ENCODE measurements around the gene PRTN3.
A peak's percentile ranks its signal among the peaks of the same experiment; 100 is the strongest.
"Not testable (repeated sequence)": the region's sequence is repeated elsewhere in the genome, so short reads cannot be mapped to it uniquely, and the experiment has no call there.

PRTN3 gene

DNA sequence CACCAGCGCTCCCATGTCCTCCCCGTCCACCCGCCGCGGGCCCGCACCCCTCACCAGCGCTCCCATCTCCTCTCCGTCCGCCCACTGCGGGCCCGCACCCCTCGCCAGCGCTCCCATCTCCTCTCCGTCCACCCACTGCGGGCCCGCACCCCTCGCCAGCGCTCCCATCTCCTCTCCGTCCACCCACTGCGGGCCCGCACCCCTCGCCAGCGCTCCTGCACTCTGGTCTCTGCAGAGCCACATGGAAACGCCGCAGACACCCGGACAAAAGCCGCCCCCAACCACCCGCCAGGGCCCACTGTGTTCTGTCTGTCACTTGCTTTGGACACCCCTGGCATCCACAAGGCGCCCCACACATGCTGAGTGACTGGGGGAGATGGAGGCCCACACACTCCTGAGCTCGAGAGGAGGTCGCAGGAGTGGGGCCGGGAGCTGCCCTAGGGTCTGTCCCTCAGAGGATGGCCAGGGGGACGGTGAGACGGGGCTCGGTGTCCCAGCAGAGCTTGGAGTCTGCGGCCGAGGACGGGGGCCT is 26.0 kb downstream of the PRTN3 start:
- DNase-seq (ENCODE audit: low read depth): no peak

DNA sequence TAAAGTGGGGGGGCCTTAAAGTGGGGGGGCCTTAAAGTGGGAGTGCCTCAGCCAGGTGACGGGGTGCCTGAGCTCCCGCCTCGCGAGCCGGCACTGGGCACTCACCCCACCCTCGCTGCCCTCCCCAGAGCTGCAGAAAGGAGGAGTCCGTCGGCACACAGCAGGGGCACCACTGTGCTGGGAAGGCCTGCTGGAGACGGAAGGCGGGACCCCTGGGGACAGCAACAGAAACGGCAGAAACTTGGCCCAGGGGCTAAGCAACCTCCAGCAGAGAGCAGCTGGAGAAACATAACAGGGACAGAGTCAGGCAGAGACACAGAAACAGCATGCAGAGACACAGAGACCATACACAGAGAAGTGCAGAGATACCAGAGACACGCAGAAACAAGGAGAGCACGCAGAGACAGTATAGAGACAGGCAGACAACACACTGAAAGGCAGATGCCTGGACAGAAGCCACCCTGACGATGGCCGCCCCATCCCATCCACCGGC is 26.5 kb downstream of the PRTN3 start:
- no peak for DNase-seq (ENCODE audit: low read depth)

DNA sequence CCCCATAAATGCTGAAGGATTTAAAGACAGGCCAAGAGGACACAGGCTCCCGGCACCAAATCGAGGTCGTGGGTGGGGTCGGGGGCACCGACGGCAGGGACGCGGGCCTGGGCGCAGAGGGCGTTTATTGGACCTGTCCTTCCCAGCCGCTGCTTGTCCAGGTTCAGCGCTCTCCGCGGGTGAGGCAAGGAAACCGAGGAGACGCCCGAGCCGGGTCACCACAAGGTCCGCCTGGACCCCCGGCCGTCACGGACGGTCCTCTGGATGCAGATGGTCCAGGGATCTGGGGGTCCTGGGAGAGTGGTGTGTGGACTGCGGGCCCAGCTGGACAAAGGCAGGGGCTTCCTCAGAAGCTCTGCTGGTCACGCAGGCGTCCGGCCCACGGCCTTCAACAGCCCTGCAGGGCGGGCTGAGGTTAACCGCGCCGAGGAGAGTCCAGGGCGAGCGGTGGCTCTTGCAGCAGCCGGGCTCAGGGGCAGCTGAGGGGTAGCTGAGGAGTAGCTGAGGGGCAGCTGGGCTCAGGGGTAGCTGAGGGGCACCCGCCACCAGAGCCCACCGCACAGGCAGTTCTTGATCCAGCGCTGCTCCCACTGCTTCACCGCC is 27.2 kb downstream of the PRTN3 start:
- DNase-seq (ENCODE audit: low read depth): no peak

DNA sequence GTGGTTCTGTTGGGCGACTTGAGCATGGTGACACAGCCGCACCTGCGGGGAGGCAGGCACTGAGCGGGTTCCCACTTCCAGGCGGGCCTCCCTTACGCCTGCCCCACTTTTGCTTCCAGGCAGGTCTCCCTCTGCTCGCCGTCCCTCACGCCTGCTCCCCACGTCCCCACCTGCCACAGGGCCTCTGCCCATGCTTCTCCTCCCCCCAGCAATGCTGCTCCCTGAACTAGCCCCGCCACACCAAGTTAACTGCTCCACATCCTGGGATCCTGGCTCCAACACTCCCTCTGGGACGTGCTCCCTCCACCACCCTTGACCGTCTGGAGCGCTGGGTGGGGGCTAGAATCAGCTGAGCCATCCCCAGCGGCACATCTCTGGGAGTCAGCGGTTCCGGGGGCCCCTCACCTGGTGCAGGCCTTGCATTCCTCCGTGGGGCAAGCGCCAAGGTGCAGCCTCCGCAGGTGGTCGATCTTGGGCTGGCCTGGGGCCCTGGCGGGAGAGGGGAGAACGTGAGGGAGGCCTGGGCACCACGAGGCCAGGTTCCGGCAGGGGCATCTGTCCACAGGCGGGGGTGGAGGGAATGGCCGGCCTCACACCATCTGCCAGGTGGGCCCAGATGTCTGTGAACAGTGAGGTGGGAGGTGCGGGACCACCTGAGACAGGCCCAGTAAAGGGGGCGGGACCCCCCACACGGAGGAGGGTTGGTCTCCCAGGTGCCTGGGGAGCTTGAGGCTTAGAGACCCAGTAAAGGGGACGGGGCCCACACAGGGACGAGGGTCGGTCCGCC is 27.9 kb downstream of the PRTN3 start:
- DNase-seq (ENCODE audit: low read depth): no peak

DNA sequence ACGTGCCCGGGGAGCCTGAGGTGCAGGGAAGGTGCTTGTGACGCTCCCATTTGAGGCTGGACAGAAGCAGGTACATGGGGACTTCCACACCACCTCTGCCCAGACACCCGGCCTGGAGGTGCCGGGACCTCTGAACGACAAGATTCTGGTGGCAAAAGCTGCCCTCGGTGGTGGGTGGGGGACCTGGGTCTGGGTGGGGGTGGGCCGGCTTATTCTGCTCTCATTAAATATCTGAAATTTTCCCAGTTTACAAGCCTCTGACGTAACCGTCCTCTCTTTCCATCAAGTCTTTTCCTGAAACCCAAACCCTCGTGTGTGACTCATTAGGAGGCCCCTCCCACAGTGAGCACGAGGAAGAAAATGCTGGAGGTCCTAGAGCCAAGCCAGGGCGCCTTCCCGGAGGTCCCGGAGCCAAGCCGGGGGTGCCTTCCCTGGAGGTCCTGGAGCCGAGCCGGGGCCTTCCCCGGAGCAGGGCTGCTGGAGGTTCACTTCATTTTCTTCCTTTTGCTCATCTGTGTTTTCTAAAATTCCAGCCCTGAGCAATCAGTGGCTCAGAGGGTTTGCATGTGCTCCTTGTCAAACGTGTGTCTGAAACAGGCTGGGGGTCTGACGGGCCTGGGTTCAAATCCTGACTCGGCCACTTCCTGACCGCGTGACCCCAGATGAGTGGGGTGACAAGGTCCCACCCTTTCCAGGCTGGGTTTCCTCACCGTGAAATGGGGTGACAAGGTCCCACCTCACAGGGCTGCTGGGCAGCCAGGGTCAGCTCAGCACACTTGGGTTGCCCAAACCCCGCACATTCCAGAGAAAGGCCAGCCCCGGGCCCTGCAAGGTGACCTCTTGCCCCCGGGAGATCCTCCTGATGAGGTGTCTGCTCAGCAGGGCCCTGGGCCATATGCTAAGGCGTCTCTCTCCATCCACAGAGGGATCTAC is 28.7 kb downstream of the PRTN3 start:
- no peak for DNase-seq (ENCODE audit: low read depth)

DNA sequence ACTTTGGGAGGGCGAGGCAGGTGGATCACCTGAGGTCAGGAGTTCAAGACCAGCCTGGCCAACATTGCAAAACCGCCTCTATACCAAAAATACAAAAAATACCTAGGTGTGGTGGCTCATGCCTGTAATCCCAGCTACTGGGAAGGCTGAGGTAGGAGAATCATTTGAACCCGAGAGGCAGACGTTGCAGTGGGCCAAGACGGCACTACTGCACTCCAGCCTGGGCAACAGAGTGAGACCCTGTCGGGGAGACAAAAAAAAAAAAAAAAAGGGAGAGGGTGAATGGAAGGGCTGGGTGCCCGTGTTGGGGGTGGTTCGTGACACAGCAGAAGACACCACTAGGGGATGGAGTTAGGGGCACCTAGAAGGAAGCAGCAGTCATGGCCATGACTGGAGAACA is 29.5 kb downstream of the PRTN3 start:
- no peak for DNase-seq (ENCODE audit: low read depth)

DNA sequence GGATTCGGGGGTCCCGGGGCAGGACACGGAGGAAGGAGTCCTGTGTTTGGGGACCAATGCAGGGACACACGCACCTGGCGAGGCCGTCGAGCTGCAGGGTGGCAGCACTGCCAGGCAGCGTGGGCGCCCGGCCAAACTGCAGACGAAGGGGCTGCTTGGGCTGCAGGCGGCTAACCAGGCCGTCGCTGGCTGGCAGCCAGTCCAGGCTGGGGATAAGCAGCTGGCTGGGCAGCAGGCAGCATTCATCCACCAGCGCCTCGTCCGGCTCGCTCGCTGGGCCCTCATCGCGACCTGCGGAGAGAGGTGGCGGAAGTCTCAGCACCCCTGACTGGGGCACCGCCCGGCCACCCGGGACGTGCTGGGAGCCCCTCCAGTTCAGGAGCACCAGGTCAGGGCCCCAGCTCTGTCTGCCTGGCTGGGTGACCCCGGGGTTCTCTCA is 30.2 kb downstream of the PRTN3 start:
- no peak for DNase-seq (ENCODE audit: low read depth)

DNA sequence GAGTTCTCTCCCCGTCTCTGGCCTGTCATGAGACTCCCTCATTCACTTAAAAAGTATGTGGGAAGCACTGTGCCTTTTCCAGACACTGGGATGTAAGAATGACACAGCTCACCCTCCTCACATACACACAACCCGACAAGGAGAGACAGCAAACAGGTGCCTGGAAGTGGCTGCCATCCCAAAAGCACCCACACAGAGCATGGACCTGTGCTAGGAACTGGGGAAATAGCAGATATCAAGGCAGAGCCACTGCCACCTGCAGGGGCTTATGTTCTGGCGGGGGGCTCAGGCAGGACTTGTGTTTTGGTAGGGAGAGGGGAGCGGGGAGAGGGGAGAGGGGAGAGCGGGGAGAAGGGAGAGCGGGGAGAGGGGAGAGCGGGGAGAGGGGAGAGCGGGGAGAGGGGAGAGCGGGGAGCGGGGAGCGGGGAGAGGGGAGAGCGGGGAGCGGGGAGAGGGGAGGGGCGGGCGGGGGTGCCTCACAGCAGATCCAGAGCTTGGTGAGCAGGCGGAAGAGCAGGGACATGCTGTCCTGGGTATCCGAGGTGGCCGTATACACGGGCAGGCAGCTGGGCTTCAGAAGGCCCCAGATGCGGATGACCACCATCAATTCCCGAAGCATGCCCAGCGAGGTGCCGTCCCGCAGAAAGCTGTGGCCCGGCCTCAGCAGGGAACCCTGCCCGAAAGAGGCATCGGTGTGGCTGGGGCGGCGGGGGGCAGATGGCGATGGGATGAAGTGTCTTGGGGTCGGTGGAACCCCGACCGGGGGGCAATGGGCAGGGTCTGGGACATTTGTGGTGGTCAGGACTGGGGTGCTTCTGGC is 30.9 kb downstream of the PRTN3 start:
- no peak for DNase-seq (ENCODE audit: low read depth)

DNA sequence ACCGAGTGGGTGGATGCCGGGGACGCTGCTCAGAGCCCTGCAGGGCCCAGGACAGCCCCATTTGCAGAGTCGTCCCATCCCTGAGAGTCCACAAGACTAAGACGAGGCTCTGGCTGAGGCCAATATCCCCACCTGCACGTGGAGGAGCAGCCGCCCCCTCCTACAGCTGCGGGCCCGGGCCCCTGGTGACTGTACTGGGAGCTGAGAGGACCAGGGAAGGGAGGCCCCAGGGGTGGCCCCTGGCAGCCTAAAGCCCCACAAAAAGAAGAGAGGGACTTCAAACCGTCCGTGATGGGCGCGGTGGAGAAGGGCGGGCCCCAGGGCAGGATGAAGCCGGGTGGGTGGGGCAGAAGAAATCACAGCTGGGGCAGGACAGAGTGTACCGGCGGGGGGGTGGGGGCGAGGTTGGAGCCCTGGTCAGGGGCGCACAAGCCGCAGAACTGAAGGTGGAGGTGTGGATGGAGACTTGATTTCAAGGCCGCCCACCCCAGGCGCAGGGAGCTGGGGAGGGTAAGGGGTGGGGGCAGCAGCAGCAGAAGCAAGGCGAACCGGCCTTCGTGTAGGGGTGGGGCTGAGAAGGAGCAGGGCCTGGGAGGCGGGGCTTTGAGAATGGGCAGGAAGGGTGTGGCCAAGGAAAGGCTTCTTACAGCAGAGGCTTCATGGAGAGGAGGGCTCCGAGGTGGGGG is 31.6 kb downstream of the PRTN3 start:
- DNase-seq (ENCODE audit: low read depth): peak; percentile 57

DNA sequence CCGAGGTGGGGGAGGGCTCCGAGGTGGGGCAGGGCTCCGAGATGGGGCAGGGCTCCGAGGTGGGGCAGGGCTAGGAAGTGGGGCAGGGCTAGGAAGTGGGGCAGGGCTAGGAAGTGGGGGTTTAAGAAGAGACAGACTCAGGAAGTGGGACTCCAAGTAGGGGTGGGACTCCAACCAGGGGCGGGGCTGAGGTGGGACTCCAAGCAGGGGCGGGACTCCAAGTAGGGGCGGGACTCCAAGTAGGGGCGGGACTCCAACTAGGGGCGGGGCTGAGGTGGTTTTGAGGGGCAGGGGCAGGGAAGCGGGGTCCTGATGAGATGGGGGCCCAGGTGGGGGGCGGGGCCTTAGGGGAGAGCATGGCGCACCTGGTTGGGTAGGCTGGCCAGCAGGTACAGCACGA is 32.3 kb downstream of the PRTN3 start:
- DNase-seq (ENCODE audit: low read depth): peak; percentile 49

DNA sequence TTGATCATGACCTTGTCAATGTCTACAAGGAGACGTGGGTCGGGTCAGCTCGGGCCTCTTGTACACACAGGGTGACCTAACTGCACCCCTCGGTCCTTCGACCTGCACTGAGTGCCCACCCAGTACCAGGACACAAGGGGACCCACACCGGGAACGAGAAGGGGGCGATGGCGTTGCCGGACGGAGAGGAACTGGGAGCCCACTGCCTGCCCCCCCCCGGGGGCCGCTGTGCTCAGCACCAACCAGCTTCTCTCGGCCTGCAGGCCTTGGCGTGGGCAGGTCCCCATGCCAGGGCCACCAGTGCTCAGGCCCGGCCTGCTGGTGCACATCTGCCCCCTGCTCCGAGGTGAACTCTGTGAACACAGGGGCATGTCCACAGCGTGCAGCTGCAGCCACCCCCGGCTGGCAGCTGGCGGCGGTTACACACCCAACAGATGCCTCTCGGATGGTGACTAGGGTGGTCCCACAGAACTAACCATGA is 32.8 kb downstream of the PRTN3 start:
- no peak for DNase-seq (ENCODE audit: low read depth)

DNA sequence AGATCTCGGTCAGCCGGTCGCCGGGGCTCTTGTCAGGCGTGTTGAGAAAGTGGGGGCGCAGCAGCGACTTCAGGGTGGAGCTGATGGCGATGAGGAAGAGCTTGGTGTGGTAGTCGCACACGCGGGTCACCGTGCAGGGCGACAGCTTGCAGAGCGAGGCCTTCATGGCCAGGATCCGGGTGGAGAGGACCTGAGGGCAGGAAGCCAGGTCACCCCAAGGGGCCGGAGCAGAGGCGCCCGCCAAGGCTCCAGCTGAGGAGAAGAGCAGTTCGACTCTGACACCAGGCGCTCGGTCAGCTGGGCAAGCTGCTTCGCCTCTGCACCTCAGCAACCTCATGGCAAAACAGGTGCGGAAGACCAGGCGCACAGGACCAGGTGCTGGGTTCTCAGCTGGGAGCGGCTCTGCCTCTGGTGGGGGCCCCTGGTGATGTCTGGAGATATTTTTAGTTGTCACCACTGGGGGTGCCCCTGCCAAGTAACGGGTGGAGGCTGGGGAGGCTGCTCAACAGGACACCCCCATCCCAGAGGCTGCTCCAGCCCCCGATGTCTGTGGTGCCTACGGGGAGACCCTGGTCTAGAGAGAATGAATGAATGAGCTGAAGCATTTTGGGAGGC is 34.6 kb downstream of the PRTN3 start:
- DNase-seq (ENCODE audit: low read depth): no peak

DNA sequence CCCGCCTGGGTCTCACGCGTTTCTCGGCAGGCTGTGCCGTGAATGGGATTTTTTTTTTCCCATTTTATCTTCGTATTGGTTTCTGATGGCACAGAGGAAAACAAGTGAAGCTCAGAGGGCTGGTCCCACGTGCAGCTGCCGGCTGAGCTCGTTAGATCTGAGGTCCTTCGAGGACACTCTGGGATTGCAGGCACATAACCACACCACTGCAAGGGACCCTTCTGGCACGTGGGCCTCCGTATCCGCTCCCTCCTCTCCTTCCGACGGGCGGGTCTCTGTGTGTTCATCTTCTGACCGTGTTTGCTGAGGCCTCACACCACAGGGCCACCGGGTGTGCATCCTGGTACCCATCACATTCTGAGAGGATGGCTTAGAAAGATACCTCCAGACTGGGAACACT is 35.3 kb downstream of the PRTN3 start:
- DNase-seq (ENCODE audit: low read depth): no peak

DNA sequence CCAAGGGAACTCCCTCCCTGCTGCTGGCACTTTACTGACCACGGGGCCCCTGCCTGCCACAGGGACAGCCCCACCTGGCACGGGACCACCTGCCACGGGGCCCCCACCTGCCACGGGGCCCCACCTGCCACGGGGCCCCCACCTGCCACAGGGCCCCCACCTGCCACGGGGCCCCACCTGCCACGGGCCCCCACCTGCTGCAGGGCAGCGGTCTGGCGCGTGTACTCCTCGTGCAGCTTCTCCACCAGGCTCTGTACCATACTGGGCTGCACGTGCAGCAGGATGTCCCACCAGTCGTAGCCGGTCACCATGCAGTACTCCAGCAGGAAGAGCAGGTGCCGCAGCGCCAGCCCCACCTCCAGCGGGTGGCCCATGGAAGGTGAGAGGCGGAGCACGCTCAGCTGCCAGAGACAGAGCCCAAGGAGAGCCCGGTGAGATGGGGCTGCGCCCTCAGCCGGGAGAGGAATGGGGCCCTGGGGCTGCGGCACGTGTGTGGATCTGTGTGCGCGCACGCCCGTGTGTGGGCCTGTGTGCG is 36.0 kb downstream of the PRTN3 start:
- no peak for DNase-seq (ENCODE audit: low read depth)

DNA sequence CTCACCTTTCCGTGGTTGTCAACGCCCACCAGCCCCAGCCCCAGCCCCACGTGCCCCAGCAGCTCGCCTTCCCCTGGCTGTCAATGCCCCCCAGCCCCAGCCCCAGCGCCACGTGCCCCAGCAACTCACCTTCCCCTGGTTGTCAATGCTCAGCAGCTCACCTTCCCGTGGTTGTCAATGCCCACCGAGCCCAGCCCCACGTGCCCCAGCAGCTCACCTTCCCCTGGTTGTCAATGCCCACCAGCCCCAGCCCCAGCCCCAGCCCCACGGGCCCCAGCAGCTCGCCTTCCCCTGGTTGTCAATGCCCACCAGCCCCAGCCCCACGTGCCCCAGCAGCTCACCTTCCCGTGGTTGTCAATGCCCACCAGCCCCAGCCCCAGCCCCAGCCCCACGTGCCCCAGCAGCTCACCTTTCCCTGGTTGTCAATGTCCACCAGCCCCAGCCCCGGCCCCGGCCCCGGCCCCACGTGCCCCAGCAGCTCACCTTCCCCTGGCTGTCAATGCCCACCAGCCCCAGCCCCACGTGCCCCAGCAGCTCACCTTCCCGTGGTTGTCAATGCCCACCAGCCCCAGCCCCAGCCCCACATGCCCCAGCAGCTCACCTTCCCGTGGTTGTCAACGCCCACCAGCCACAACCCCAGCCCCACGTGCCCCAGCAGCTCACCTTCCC is 37.3 kb downstream of the PRTN3 start:
- DNase-seq (ENCODE audit: low read depth): not testable (repeated sequence)

DNA sequence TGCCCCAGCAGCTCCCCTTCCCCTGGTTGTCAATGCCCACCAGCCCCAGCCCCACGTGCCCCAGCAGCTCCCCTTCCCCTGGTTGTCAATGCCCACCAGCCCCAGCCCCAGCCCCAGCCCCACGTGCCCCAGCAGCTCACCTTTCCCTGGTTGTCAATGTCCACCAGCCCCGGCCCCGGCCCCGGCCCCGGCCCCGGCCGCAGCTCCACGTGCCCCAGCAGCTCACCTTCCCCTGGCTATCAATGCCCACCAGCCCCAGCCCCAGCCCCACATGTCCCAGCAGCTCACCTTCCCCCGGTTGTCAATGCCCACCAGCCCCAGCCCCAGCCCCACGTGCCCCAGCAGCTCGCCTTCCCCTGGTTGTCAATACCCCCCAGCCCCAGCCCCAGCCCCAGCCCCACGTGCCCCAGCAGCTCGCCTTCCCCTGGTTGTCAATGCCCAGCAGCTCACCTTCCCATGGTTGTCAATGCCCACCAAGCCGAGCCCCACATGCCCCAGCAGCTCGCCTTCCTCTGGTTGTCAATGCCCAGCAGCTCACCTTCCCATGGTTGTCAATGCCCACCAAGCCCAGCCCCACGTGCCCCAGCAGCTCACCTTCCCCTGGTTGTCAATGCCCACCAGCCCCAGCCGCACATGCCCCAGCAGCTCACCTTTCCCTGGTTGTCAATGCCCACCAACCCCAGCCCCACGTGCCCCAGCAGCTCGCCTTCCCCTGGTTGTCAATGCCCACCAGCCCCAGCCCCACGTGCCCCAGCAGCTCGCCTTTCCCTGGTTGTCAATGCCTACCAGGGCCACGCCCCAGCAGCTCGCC is 38.2 kb downstream of the PRTN3 start:
- DNase-seq (ENCODE audit: low read depth): not testable (repeated sequence)

DNA sequence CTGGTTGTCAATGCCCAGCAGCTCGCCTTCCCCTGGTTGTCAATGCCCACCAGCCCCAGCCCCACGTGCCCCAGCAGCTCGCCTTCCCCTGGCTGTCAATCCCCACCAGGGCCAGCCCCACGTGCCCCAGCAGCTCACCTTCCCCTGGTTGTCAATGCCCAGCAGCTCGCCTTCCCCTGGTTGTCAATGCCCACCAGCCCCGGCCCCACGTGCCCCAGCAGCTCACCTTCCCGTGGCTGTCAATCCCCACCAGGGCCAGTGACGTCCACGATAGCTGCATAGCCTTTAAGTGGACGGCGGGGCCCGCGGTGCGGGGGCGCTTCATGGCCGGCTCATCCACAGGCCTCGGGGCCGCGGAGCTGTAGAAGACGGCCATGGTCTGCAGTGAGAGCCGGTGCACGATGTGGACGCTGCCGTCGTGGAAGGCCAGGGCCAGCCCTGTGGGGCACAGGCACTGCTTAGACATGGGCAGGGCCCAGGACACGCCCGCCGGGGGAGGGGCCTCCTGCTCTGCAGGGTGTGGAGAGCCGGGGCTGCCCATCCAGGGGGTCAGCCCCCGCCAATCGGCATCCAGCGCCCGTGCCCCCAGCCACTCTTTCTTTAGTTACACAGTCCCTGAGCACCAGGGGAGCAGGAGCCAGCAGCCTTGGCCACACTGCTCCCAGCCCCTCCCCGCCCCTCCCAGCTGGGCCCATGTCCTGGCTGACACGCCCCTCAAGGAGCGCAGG is 39.1 kb downstream of the PRTN3 start:
- no peak for DNase-seq (ENCODE audit: low read depth)
